Posterior vena cava (tissue), 2 donors: ENCODE results near the gene PCDHAC2. TPM values are rescaled to one million over a fixed set of nuclear protein-coding genes. Genes with fewer than 3 reads are reported as not detected.

Source experiments
- total RNA-seq, 2 donors: library from RNA; stranded (reverse); fragmentation: NEBNext Ultra II Directional; extraction: Animal tissue kit (Norgen Biotek cat#: 25700); gene quantifications; one replicate each; pipeline ENCODE4 v1.2.1, GENCODE V29; 2021
- donor health status: DM: yes; HTN: yes; CAD: no.
- donor health status: DM: yes; HTN: yes; CAD: no.

Gene PCDHAC2
- total RNA-seq, 2 donors from 2014 or later, result 0.32 to 0.33 TPM

Other genes starting within 250 kb of the PCDHAC2 start
- not detected for gene PCDHA1, start 180.3 kb upstream of the PCDHAC2 start, total RNA-seq
- under 1 TPM in 1 of 2 donors, not detected in 1; 0.14 TPM for gene PCDHA2, start 171.6 kb upstream of the PCDHAC2 start, total RNA-seq
- gene PCDHA3, start 165.4 kb upstream of the PCDHAC2 start, total RNA-seq, result under 1 TPM; 0.19 to 0.23 TPM
- under 1 TPM; 0.32 to 0.48 TPM for gene PCDHA4, start 159.4 kb upstream of the PCDHAC2 start, total RNA-seq
- under 1 TPM; 0.14 TPM for gene PCDHA5, start 144.9 kb upstream of the PCDHAC2 start, total RNA-seq
- under 1 TPM; 0.14 to 0.23 TPM for gene PCDHA6, start 138.5 kb upstream of the PCDHAC2 start, total RNA-seq
- gene PCDHA7, start 132.2 kb upstream of the PCDHAC2 start, total RNA-seq, result under 1 TPM in 1 of 2 donors, not detected in 1; 0.19 TPM
- gene PCDHA8, start 125.3 kb upstream of the PCDHAC2 start, total RNA-seq, result not detected
- gene PCDHA9, start 118.1 kb upstream of the PCDHAC2 start, total RNA-seq, result under 1 TPM; 0.14 TPM
- gene PCDHA10, start 110.6 kb upstream of the PCDHAC2 start, total RNA-seq, result under 1 TPM; 0.52 to 0.60 TPM
- under 1 TPM; 0.14 TPM for gene PCDHA11, start 97.5 kb upstream of the PCDHAC2 start, total RNA-seq
- under 1 TPM in 1 of 2 donors, not detected in 1; 0.24 TPM for gene PCDHA12, start 91.2 kb upstream of the PCDHAC2 start, total RNA-seq
- gene PCDHA13, start 84.4 kb upstream of the PCDHAC2 start, total RNA-seq, result under 1 TPM in 1 of 2 donors, not detected in 1; 0.05 TPM
- gene PCDHAC1, start 40.2 kb upstream of the PCDHAC2 start, total RNA-seq, result under 1 TPM; 0.14 to 0.24 TPM
- gene PCDHB1, start 84.9 kb downstream of the PCDHAC2 start, total RNA-seq, result not detected
- gene PCDHB2, start 128.1 kb downstream of the PCDHAC2 start, total RNA-seq, result 1 to 10 TPM; 2.3 to 3.2 TPM
- gene PCDHB3, start 134.0 kb downstream of the PCDHAC2 start, total RNA-seq, result 1 to 10 TPM; 1.2 to 1.3 TPM
- 1 to 10 TPM; 4.1 to 5.2 TPM for gene PCDHB4, start 155.3 kb downstream of the PCDHAC2 start, total RNA-seq
- gene PCDHB5, start 168.7 kb downstream of the PCDHAC2 start, total RNA-seq, result 1 to 10 TPM; 2.8 to 3.1 TPM
- gene PCDHB6, start 183.6 kb downstream of the PCDHAC2 start, total RNA-seq, result 1 to 10 TPM in 1 of 2 donors, under 1 TPM in 1; 0.95 to 1.6 TPM
- gene PCDHB7, start 206.2 kb downstream of the PCDHAC2 start, total RNA-seq, result 1 to 10 TPM; 2.6 to 5.5 TPM
- 1 to 10 TPM; 2.3 to 3.5 TPM for gene PCDHB8, start 211.3 kb downstream of the PCDHAC2 start, total RNA-seq
- 1 to 10 TPM; 3.0 to 5.0 TPM for gene PCDHB16, start 215.9 kb downstream of the PCDHAC2 start, total RNA-seq
- 1 to 10 TPM; 1.1 to 5.3 TPM for gene PCDHB9, start 220.7 kb downstream of the PCDHAC2 start, total RNA-seq
- 1 to 10 TPM; 2.6 to 3.8 TPM for gene PCDHB10, start 225.9 kb downstream of the PCDHAC2 start, total RNA-seq
- 1 to 10 TPM; 3.6 to 4.0 TPM for gene PCDHB11, start 233.2 kb downstream of the PCDHAC2 start, total RNA-seq
- 1 to 10 TPM; 3.6 to 4.1 TPM for gene PCDHB12, start 242.2 kb downstream of the PCDHAC2 start, total RNA-seq
- 1 to 10 TPM; 3.9 to 6.4 TPM for gene PCDHB13, start 247.4 kb downstream of the PCDHAC2 start, total RNA-seq